Loucy (cell line): Measurements from ENCODE around the gene SEMA6B.

ENCODE experiments used
- H2AFZ ChIP-seq: fragments of 200-600 bp; sonication (generic); 2 replicates; pipeline ENCODE4 v1.6.0; 2016; ENCODE audit warnings: antibody characterized with exemption, mild to moderate bottlenecking, low read length, moderate library complexity
- H3F3A ChIP-seq: fragments of 200-600 bp; 2 replicates; pipeline ENCODE4 v1.6.0; 2016; ENCODE audit warnings: antibody characterized with exemption, low read depth, mild to moderate bottlenecking
- H3K27me3 ChIP-seq: fragments of 200-600 bp; sonication (generic); 2 replicates; pipeline ENCODE4 v1.6.1; 2014; ENCODE audit warnings: low read length, mild to moderate bottlenecking; ENCODE audit not compliant: insufficient read depth, poor library complexity, severe bottlenecking
- H3K36me3 ChIP-seq: fragments of 200-600 bp; sonication (generic); 2 replicates; pipeline ENCODE4 v1.6.1; 2016; ENCODE audit warnings: low read length; ENCODE audit not compliant: insufficient read depth
- H3K4me1 ChIP-seq: fragments of 200-600 bp; sonication (generic); 2 replicates; pipeline ENCODE4 v1.5.1; 2014; ENCODE audit warnings: low read length, mild to moderate bottlenecking; ENCODE audit not compliant: insufficient read depth, poor library complexity, severe bottlenecking
- H3K4me2 ChIP-seq: fragments of 200-600 bp; sonication (generic); 2 replicates; pipeline ENCODE4 v1.6.0; 2014; ENCODE audit warnings: antibody characterized with exemption, low read length, low read depth, mild to moderate bottlenecking; ENCODE audit not compliant: poor library complexity, severe bottlenecking
- H3K4me3 ChIP-seq: fragments of 200-600 bp; sonication (generic); 2 replicates; pipeline ENCODE4 v1.5.1; 2014; ENCODE audit warnings: low read length, mild to moderate bottlenecking, mixed read lengths; ENCODE audit not compliant: poor library complexity, severe bottlenecking
- H3K79me2 ChIP-seq: fragments of 200-600 bp; sonication (generic); 2 replicates; pipeline ENCODE4 v1.6.1; 2014; ENCODE audit warnings: low read length; ENCODE audit not compliant: insufficient read depth
- H3K9ac ChIP-seq: fragments of 200-600 bp; sonication (generic); 2 replicates; pipeline ENCODE4 v1.6.0; 2014; ENCODE audit warnings: mild to moderate bottlenecking, low read depth, low read length, moderate library complexity; ENCODE audit not compliant: poor library complexity, severe bottlenecking
- H3K9me2 ChIP-seq: fragments of 200-600 bp; sonication (generic); replicated peaks from 2 replicates; pipeline ENCODE4 v1.6.1; 2016; ENCODE audit warnings: low read depth, low read length, mixed read lengths
- H3K9me3 ChIP-seq: fragments of 200-600 bp; sonication (generic); 2 replicates; pipeline ENCODE4 v1.6.1; 2014; ENCODE audit warnings: mild to moderate bottlenecking, antibody characterized with exemption, low read length, low read depth; ENCODE audit not compliant: insufficient read depth
- H4K20me1 ChIP-seq: fragments of 200-600 bp; sonication (generic); 2 replicates; pipeline ENCODE4 v1.6.0; 2014; ENCODE audit warnings: antibody characterized with exemption, low read length, mild to moderate bottlenecking; ENCODE audit not compliant: insufficient read depth, poor library complexity, severe bottlenecking
- CTCF ChIP-seq: fragments of 200-600 bp; sonication (generic); conservative IDR thresholded peaks from 2 replicates; pipeline ENCODE4 v1.5.1; 2014; ENCODE audit warnings: mild to moderate bottlenecking, antibody characterized with exemption, low read length
- EZH2phosphoT487 ChIP-seq: fragments of 200-600 bp; IDR thresholded peaks from 2 replicates; pipeline ENCODE4 v1.6.1; 2018; ENCODE audit warnings: antibody characterized with exemption, mild to moderate bottlenecking, moderate library complexity, borderline replicate concordance

Gene SEMA6B

GRCh38 chr19:4507804-4508203 lies 51.7 kb downstream of the SEMA6B start:
- Histone ChIP-seq H3K4me3 (no peak overlapping the region), H3K79me2 (no peaks in the 10 kb centered on the region), H3K36me3 (peaks cover 2% of the 10 kb centered on the region; the same call in 1 of the 2 replicates), H3K27me3 (no peaks in the 10 kb centered on the region), H2AFZ (no peak overlapping the region), H3K9me3 (no peaks in the 10 kb centered on the region), H3K4me2 (no peak overlapping the region), H3F3A (no peaks in the 10 kb centered on the region), H4K20me1 (no peaks in the 10 kb centered on the region), H3K9ac (no peak overlapping the region), H3K9me2 (no peaks in the 10 kb centered on the region), H3K4me1 (peaks cover 5% of the 10 kb centered on the region)
- TF ChIP-seq CTCF (no peak), EZH2phosphoT487 (no peak)

- TF ChIP-seq EZH2phosphoT487 (no peak), CTCF (no peak)
- Histone ChIP-seq H4K20me1 (no peaks in the 10 kb centered on the region), H3K36me3 (peaks cover 8% of the 10 kb centered on the region; the same call in 1 of the 2 replicates), H3K4me3 (no peak overlapping the region), H3K4me1 (peaks cover 5% of the 10 kb centered on the region), H3F3A (no peaks in the 10 kb centered on the region), H3K27me3 (no peaks in the 10 kb centered on the region), H2AFZ (no peak overlapping the region), H3K9ac (no peak overlapping the region), H3K4me2 (no peak overlapping the region), H3K9me2 (no peaks in the 10 kb centered on the region), H3K79me2 (no peaks in the 10 kb centered on the region), H3K9me3 (no peaks in the 10 kb centered on the region)
Measured at GRCh38 chr19:4507150-4507452, 52.4 kb downstream of the SEMA6B start.

GRCh38 chr19:4506449-4507149 lies 52.9 kb downstream of the SEMA6B start:
- Histone ChIP-seq H4K20me1 (no peaks in the 10 kb centered on the region), H3K27me3 (no peaks in the 10 kb centered on the region), H3K4me3 (no peak overlapping the region), H3K9ac (no peak overlapping the region), H3K4me1 (peaks cover 5% of the 10 kb centered on the region), H2AFZ (no peak overlapping the region), H3K79me2 (no peaks in the 10 kb centered on the region), H3K4me2 (no peak overlapping the region), H3K9me3 (no peaks in the 10 kb centered on the region), H3F3A (no peaks in the 10 kb centered on the region), H3K9me2 (no peaks in the 10 kb centered on the region), H3K36me3 (peaks cover 10% of the 10 kb centered on the region; the same call in 1 of the 2 replicates)
- TF ChIP-seq EZH2phosphoT487 (no peak), CTCF (no peak; the same call in 1 of the 2 replicates)
